Tibial artery (tissue), 4 donors: ENCODE measurements around the gene SLC7A6OS.

ENCODE experiments used
- DNase-seq, 2 donors: peaks; one replicate each; pipeline ENCODE4 v3.0.0-alpha.2; 2019
- H3K27ac ChIP-seq, 2 donors: fragments of 200-600 bp; sonication (generic) in 1 of 2; 1 replicate in 1 of 2; 2 replicates in 1 of 2; pipeline ENCODE4 v1.5.1; 2018 to 2019; ENCODE audit warnings: mild to moderate bottlenecking in 1 of 2
- H3K27me3 ChIP-seq, 2 donors: fragments of 200-600 bp; sonication (generic) in 1 of 2; one replicate each; pipeline versions ENCODE4 v1.5.1 to v1.6.0; 2016 to 2019
- H3K36me3 ChIP-seq, 3 donors: fragments of 200-600 bp; sonication (generic) in 2 of 3; one replicate each; pipeline ENCODE4 v1.5.1; 2016 to 2019; ENCODE audit warnings: mild to moderate bottlenecking in 2 of 3
- H3K4me1 ChIP-seq, 4 donors: fragments of 200-600 bp; sonication (generic) in 2 of 4; 1 replicate in 3 of 4; 2 replicates in 1 of 4; pipeline ENCODE4 v1.5.1; 2016 to 2019
- H3K4me3 ChIP-seq, 2 donors: fragments of 200-600 bp; sonication (generic) in 1 of 2; 1 replicate in 1 of 2; 2 replicates in 1 of 2; pipeline ENCODE4 v1.5.1; 2018 to 2019; ENCODE audit warnings: mild to moderate bottlenecking in 2 of 2
- H3K9me3 ChIP-seq, 3 donors: fragments of 200-600 bp; sonication (generic) in 1 of 3; one replicate each; pipeline ENCODE4 v1.5.1; 2016 to 2019
- intact Hi-C: fragments of 100-400 bp; cut with DNase I; formaldehyde crosslinking; loops from one replicate; pipeline ENCODE4 v1.15.0; 2023; ENCODE audit warnings: low total_unique reads
- TF ChIP-seq, protein P1 (sequence below), 2 experiments: fragments of 200-600 bp in 1 of 2; fragments of 450-650 bp in 1 of 2; IDR thresholded peaks; one replicate each; pipeline ENCODE4 v1.5.1; 2017 to 2019; ENCODE audit warnings: antibody characterized with exemption in 2 of 2, mild to moderate bottlenecking in 1 of 2, moderate library complexity in 1 of 2

The SLC7A6OS gene

DNA sequence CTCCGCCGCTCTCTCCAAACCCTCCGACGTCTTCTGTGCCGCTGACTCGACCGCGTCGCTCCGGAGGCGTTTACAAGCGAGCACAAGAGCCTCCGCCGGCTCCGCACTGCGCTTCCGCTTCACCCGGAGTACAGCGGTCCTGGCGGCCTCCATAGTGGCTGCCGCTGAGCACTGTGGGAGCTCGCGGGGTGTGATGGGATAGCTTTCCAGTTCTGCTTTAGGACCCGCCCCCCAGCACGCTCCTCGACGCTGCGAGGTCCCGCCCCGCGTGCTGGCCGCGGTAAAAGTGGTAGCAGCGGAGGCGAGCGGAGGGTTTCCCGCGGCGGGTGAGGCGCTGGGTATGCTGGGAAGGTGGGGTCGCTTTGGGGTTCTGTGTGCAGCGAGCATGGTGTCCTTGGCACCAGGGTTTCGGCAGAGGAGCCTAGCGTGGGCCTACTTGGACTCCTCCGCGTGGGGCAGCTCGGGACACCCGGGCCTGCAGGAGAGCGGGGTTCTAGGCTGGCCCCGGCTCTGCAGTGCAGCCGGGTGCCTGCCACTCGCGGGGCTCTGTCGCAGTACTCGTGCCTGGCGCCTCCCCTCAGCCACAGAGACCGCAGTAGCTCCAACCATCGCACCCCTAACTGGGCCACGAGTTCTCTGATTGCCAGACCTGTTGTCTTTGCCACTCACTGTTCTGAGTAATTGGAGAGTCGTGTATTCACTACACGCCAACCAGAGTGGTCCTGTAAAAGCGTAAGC lies at the start of gene SLC7A6OS, which contains the start of gene PRMT7:
TSS of gene SLC7A6OS (minus strand) at position 173 of the 738 bp plus-strand sequence. CDS start at position 153, 20 bp downstream.
TSS of gene PRMT7 (plus strand) at position 246 of the 738 bp plus-strand sequence. CDS start 4,961 bp downstream, outside the sequence.
- H3K36me3 ChIP-seq: peaks cover 8 to 46% (median 29%) of the 10 kb centered on the region in 3 donors
- H3K9me3 ChIP-seq: no peaks in the 10 kb centered on the region
- DNase-seq: peak; percentile 91 to 92
- H3K27ac ChIP-seq: peak within 1 kb of the TSS; percentile 71 to 79
- H3K4me1 ChIP-seq: peaks cover 0 to 40% (median 22%) of the 10 kb centered on the region in 4 donors
- peak within 1 kb of the TSS; percentile 64 to 91 for H3K4me3 ChIP-seq
- TF ChIP-seq, protein P1, sequence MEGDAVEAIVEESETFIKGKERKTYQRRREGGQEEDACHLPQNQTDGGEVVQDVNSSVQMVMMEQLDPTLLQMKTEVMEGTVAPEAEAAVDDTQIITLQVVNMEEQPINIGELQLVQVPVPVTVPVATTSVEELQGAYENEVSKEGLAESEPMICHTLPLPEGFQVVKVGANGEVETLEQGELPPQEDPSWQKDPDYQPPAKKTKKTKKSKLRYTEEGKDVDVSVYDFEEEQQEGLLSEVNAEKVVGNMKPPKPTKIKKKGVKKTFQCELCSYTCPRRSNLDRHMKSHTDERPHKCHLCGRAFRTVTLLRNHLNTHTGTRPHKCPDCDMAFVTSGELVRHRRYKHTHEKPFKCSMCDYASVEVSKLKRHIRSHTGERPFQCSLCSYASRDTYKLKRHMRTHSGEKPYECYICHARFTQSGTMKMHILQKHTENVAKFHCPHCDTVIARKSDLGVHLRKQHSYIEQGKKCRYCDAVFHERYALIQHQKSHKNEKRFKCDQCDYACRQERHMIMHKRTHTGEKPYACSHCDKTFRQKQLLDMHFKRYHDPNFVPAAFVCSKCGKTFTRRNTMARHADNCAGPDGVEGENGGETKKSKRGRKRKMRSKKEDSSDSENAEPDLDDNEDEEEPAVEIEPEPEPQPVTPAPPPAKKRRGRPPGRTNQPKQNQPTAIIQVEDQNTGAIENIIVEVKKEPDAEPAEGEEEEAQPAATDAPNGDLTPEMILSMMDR (IDR thresholded peaks at IDR 0.05): peak in 1 of 2 experiments; percentile 25
- intact Hi-C loops: loop anchor here (1.0 kb wide), 1 partner anchor 47 kb away; the partner anchor contains the start of gene SLC7A6
- H3K27me3 ChIP-seq: no peaks in the 10 kb centered on the region

- Histone ChIP-seq H3K4me1 (no peaks in the 10 kb centered on the region), H3K27ac (no peak overlapping the region), H3K27me3 (peaks cover 0 to 12% of the 10 kb centered on the region in 2 donors), H3K4me3 (no peak overlapping the region), H3K9me3 (no peaks in the 10 kb centered on the region), H3K36me3 (peaks cover 37 to 64% (median 41%) of the 10 kb centered on the region in 3 donors)
- no peak for DNase-seq
- intact Hi-C loops: no loop called here
- TF ChIP-seq, protein P1 (IDR thresholded peaks at IDR 0.05): no peak
These were observed 48.8 kb upstream of the SLC7A6OS start for GRCh38 chr16:68359398-68360191.

- H3K4me3 ChIP-seq: no peak overlapping the region
- peaks cover 0 to 8% of the 10 kb centered on the region in 2 donors for H3K27me3 ChIP-seq
- intact Hi-C loops: no loop called here
- H3K27ac ChIP-seq: no peak overlapping the region
- DNase-seq: no peak
- H3K36me3 ChIP-seq: peaks cover 43 to 70% (median 47%) of the 10 kb centered on the region in 3 donors
- no peaks in the 10 kb centered on the region for H3K4me1 ChIP-seq
- H3K9me3 ChIP-seq: no peaks in the 10 kb centered on the region
- TF ChIP-seq, protein P1 (IDR thresholded peaks at IDR 0.05): no peak
These were observed 48.2 kb upstream of the SLC7A6OS start for GRCh38 chr16:68358951-68359350.

DNA sequence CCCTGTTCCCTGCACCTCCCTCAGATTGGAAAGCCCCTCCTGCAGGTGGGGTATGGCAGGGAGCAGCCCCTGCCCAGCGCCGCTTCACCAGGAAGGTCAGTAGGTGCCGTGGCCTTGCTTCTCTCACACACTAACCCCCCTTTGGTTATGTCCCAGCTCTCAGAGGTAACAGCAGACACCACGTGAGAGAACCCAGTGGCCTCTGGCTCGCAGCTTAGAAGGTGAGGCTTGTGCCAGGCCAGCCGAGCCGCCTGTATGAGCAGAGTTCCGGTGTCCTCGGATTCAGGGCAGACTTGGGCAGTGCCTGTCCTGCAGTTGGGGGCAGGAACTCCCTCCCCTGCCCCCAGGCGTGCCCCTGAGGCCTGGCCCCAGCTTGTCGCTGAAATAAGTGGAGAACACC lies 47.2 kb upstream of the SLC7A6OS start:
- H3K27ac ChIP-seq: no peak overlapping the region
- H3K27me3 ChIP-seq: no peaks in the 10 kb centered on the region
- H3K36me3 ChIP-seq: peaks cover 53 to 81% (median 58%) of the 10 kb centered on the region in 3 donors
- no peak for DNase-seq
- intact Hi-C loops: no loop called here
- no peaks in the 10 kb centered on the region for H3K9me3 ChIP-seq
- H3K4me3 ChIP-seq: no peak overlapping the region
- TF ChIP-seq, protein P1 (IDR thresholded peaks at IDR 0.05): no peak
- no peaks in the 10 kb centered on the region for H3K4me1 ChIP-seq

- no peak overlapping the region for H3K27ac ChIP-seq
- no peaks in the 10 kb centered on the region for H3K4me1 ChIP-seq
- TF ChIP-seq, protein P1 (IDR thresholded peaks at IDR 0.05): no peak
- intact Hi-C loops: no loop called here
- H3K4me3 ChIP-seq: no peak overlapping the region
- H3K36me3 ChIP-seq: peaks cover 55 to 85% (median 62%) of the 10 kb centered on the region in 3 donors
- no peaks in the 10 kb centered on the region for H3K9me3 ChIP-seq
- DNase-seq: no peak
- no peaks in the 10 kb centered on the region for H3K27me3 ChIP-seq
These were observed 46.8 kb upstream of the SLC7A6OS start for GRCh38 chr16:68357521-68357922.
